ENCODE data around the gene LOXHD1.

LOXHD1 gene

DNA sequence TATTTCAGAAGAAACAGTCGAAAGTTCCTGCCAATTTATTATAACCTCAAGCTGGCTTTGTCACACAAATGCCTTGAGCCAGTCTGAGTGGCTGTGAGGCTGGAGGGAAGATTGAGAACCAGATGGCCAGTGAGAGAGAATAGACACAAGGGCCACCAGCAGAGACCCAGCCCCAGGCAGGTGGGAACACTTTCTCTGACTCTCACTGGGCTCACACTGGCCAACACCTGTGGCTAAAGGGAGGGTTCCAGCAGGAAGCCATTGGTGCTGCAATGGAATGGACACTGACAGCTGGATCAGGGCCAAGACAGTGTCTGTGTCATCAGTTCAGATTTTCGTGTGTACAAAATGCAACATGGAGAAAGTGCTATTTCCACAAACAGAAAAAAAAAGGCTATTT is 29.9 kb downstream of the LOXHD1 start:
- DNase-seq: no peak

- DNase-seq: no peak
These were observed 32.0 kb downstream of the LOXHD1 start for GRCh38 chr18:46625069-46625468.

- no peak for DNase-seq
These were observed 32.9 kb downstream of the LOXHD1 start for GRCh38 chr18:46624127-46624526.

DNA sequence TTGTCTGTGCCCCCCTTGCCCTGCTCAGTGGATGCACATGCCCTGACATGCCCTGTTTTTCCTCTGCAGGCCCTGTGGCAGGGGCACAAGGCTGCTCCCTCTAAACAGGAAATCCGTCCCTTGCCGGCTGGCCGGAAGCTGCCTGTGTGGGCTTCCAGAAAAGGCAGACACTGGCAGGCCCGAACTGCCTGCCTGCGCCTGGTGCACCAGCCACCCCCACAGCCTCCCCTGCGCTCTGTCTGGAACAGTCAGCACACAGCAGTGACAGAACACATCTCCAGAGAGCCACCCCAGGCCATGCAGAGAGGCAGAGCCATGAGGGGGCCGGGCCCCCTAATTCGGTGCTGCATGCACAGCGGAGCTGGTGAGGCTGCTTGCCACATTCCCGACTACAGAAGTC is 33.5 kb downstream of the LOXHD1 start:
- DNase-seq: peak in 1 of 2 experiments; percentile 18

DNA sequence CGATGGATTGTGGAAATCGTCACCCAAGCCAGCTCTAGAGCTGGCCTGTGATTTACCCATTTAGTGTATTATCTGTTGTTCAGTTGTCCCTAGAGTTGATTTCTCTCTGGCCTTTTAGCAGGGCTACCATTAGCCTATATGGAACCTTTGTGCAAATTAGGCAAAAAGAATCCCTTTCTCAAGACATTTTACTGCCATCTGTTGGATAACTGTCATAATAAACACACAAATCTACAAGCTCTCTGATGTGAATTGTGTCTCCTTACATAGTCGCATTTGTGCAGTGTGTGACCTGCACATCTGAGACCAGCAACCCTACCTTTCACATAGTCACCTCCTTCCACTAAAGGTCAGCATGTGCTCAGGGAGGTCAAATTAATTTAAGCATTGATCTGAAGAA is 34.0 kb downstream of the LOXHD1 start:
- DNase-seq: no peak

GRCh38 chr18:46622451-46622850 is 34.6 kb downstream of the LOXHD1 start:
- DNase-seq: no peak

DNA sequence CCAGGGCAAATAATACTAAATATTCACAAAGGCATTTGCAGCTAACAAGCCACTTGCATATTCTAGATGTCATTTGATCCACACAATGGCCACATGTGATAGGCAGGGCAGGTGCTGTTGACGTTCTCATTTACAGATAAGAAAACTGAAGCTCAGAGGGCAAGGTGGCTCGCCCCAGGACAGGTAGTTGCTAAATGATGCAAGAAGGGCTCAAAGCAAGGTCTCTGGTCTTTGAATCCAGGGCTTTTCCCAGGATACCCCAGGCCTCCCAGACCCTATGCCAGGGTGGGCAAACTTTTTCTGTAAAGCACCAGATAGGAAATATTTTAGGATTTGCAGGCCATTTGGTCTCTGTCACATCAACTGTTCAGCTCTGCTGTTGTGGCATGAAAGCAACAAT is 35.1 kb downstream of the LOXHD1 start:
- DNase-seq: no peak

- DNase-seq: no peak
These were observed 35.8 kb downstream of the LOXHD1 start for GRCh38 chr18:46621111-46621766.

GRCh38 chr18:46619559-46619958 is 37.5 kb downstream of the LOXHD1 start:
- DNase-seq: no peak

- no peak for DNase-seq
These were observed 41.3 kb downstream of the LOXHD1 start for GRCh38 chr18:46615720-46616119.

DNA sequence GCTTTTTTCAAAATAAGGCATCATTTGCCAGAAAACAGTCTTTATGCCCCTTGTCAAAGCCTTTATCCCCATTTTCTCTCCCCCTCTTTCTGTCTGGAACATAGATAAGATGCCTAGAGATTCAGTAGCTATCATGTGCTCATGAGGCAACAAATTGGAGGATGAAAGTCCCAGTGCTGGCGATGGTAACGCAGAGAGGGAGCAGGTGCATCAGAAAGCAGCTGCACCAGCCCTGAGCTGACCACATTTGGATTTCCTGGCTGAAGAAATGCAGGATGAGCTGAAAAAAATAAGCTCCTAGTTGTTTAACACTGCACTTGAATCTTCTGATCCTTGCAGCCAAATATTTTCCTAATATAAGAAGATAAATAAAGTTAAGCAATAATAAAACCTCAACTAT is 48.0 kb downstream of the LOXHD1 start:
- peak in 1 of 2 experiments; percentile 32 for DNase-seq

GRCh38 chr18:46607926-46608325 is 49.1 kb downstream of the LOXHD1 start:
- no peak for DNase-seq

GRCh38 chr18:46601141-46601805 is 55.7 kb downstream of the LOXHD1 start:
- DNase-seq: no peak

DNA sequence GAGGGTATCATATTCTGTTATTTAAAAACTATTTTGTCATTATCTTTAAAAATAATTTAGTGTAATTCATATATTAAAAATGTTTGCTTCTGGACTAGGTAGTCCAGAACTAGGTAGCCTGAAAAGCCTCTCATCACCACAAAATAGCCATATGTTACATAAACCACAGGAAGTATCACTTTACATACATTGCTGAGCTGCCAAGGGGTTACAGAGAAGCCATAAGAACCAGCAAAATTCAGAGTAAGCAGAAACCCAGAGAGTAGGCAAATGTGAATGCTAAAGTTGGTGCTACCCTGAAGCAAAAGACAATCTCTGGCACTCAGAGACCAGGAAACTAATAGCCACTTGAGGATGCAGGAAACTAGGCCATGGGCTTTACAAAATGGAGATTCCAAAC is 60.9 kb downstream of the LOXHD1 start:
- DNase-seq: no peak

- peak in 1 of 2 experiments; percentile 8 for DNase-seq
These were observed 65.1 kb downstream of the LOXHD1 start for GRCh38 chr18:46591783-46592391.

GRCh38 chr18:46590103-46590502 is 66.9 kb downstream of the LOXHD1 start:
- no peak for DNase-seq

DNA sequence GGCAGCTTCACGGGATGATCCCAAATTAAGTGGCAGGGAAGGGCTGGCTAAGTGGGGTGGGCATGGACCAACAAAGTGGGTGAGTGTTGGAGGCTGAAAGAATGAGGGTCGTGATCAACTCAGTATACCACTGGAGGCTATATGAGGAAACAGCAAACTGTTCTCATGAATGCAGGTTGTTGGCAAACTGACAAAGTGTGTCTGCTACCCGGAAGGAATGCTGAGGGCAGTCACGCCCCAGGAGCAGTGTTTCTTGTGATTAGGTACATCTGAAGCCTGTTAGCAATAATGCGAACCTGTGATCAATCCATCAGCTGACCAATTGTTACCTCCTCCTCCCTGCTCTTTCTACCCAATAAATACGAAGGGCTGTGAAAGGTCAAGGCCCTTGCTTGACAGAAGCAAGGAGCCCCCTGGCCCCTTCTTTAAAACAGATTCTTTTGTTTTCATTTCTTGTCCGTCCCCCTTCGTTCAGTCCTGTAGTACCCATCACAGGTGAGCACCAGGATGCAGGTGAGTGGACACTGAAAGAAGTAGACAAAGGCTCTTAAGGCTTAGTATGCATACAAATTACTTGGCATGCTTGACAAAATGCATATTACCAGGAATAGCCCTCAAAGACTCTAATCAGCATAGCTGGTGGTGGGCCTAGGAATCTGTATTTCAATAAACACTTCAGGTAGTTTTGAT is 67.9 kb downstream of the LOXHD1 start:
- no peak for DNase-seq

DNA sequence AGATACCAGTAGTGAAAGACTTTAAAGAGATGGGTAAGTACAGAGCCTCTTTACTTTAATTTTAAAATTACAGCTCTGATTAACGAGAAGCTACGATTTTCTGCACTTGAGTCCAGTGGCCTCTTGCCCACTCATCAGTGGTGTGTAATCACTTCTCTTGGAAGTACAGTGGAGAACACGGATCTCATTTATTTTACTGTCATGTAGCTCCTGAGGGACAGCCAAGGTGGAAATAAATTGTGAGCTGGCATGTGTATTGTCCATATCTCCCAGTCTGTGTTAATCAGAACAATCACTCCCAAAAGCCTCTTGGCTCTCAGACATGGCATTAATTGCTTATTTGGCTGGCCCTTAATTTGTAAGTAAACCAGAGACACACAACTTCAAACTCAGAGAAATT is 69.4 kb downstream of the LOXHD1 start:
- DNase-seq: no peak

DNA sequence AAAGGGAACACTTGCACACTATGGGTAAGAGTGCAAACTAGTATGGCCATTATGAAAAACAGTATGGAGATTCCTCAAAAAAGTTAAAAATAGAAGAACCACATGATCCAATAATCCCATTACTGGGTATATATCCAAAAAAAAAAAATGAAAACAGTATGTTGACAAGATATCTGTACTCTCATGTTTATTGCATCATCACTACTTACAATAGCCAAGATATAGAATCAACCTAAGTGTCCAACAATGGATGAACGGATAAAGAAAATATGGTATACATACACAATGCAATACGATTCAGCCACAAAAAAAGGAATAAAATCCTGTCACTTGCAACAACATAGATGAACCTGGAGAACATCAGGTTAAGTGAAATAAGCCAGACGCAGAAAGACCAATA is 73.3 kb downstream of the LOXHD1 start:
- DNase-seq: no peak

- DNase-seq: no peak
These were observed 75.4 kb downstream of the LOXHD1 start for GRCh38 chr18:46581648-46582047.

- DNase-seq: no peak
These were observed 78.0 kb downstream of the LOXHD1 start for GRCh38 chr18:46578987-46579386.

DNA sequence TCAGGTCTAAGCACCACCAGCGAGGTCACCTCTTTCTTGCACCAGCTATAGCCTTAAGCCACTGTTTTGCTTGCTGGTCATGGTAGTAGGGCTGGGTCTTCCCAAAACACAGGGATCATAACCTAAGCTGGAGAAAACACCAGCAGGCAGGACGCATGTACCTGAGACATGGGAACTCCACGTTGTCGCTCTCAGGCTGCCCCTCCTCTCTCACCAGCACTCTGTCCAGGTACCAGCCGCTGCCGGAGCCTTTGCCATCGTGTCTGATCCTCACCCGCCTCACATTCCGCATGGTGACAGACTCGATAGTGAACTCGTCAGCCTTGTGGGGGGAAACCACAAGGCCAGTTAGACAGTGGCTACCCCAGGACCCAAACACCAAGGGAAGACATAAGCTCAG is 79.5 kb downstream of the LOXHD1 start:
- DNase-seq: no peak

DNA sequence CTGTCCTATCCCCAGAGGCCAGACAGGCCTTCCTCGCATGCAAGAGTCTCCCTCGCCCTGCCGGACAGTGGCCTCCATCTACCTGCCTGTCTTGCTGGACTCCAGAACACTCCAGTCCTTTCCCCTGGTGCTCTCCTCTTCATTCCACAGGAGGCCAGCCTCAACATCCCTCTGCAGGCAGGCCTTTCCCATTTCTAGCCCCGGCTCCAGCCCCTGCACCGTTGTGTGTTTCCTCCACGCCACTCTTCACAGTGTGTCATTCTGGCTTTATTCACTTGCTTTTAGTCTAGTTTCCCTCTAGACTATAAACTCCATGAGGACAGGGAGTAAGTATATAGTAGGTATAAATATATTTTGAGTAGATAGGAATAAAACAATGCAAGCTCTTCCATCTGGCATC is 81.2 kb downstream of the LOXHD1 start:
- DNase-seq: no peak

DNA sequence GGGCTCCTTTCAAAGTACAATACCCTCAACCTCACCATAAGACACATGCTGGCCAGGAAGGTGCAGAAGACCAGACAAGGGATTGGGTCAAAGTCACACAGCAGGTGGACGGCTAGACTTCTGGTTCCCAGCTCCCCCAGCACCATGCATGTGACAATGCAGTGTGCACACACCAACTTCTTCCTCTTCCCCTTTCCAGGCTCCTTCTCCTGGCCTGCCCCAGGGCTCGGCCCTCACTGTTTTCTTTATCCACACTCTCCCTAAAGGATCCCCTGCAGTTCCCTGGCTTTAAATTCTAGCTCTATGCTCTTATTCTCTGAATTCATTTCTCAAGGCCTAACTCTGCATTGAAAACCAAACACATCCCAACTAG is 82.3 kb downstream of the LOXHD1 start:
- no peak for DNase-seq
